ENCODE results near the gene CRB3. TPM values are rescaled to one million over a fixed set of nuclear protein-coding genes. Genes with fewer than 3 reads are reported as not detected.
A peak's percentile ranks its signal among the peaks of the same experiment; 100 is the strongest.

The CRB3 gene
- total and polyA plus RNA-seq, 9 of the 15 experiments (the other 6 are each of a cell fraction or from before 2014, with no cell fraction given) = 0.49 TPM; not detected in 8

- TF ChIP-seq JUN (IDR thresholded peaks at IDR 0.05; ENCODE audit: borderline replicate concordance, low read depth, low read length) = peak; percentile 80
- peak; percentile 94 for TF ChIP-seq JUN (CRISPR knock-in tag; IDR thresholded peaks at IDR 0.05; ENCODE audit: borderline replicate concordance)
- peak; percentile 81 for TF ChIP-seq MEF2D (tag; conservative IDR thresholded peaks at IDR 0.05; ENCODE audit: low read depth)
- TF ChIP-seq HDAC2 (IDR thresholded peaks at IDR 0.05) = no peak
- 0 out of 2 replicates have a peak, but pooled peaks have one; percentile 1 for TF ChIP-seq ZC3H4 (CRISPR knock-in tag; IDR thresholded peaks at IDR 0.05; ENCODE audit: borderline replicate concordance)
- TF ChIP-seq MBD2 (IDR thresholded peaks at IDR 0.05; ENCODE audit: borderline replicate concordance, low read depth) = peak; percentile 32; the same call in 1 of the 2 replicates
- no peak for TF ChIP-seq ZNF644 (tag; IDR thresholded peaks at IDR 0.05; ENCODE audit: low read depth)
- no peak for TF ChIP-seq SRSF1 (IDR thresholded peaks at IDR 0.05; ENCODE audit: low read depth, low read length)
- TF ChIP-seq CTBP1 (IDR thresholded peaks at IDR 0.05; ENCODE audit: borderline replicate concordance) = no peak
- no peak for TF ChIP-seq ZNF347 (CRISPR knock-in tag; IDR thresholded peaks at IDR 0.05; ENCODE audit: low read depth)
- no peak for TF ChIP-seq ZBTB40 (IDR thresholded peaks at IDR 0.05)
- TF ChIP-seq ZBTB40 (CRISPR knock-in tag; IDR thresholded peaks at IDR 0.05) = no peak
- TF ChIP-seq RB1 (IDR thresholded peaks at IDR 0.05; ENCODE audit: low read depth) = no peak
- TF ChIP-seq ZNF24 (IDR thresholded peaks at IDR 0.05) = no peak
- peak; percentile 32; the same call in 1 of the 2 replicates for TF ChIP-seq VEZF1 (CRISPR knock-in tag; IDR thresholded peaks at IDR 0.05)
- no peak for TF ChIP-seq ZBTB34 (CRISPR knock-in tag; IDR thresholded peaks at IDR 0.05)
- no peak for TF ChIP-seq HOXB6 (CRISPR knock-in tag; IDR thresholded peaks at IDR 0.05; ENCODE audit: borderline replicate concordance)
These were observed 5.9 kb upstream of the CRB3 start (continued) for GRCh38 chr19:6457958-6458694.

All from K562 (cell line).